Upper lobe of left lung (tissue), 6 donors: ENCODE results near the gene FKTN. TPM values are rescaled to one million over a fixed set of nuclear protein-coding genes. Genes with fewer than 3 reads are reported as not detected.

ENCODE experiments used
- ATAC-seq, 2 donors: fragments of 200-7000 bp; cut with Tn5 transposase; one replicate each; pipeline ENCODE4 v1.9.1; 2022; ENCODE audit warnings: mild to moderate bottlenecking in 2 of 2, moderate library complexity in 2 of 2; ENCODE audit not compliant: low FRiP score in 2 of 2
- DNase-seq, 2 donors: peaks; one replicate each; pipeline ENCODE4 v3.0.0-alpha.2; 2019 to 2020
- H3K27ac ChIP-seq, 4 donors: fragments of 200-600 bp; sonication (generic); one replicate each; pipeline ENCODE4 v1.5.1; 2016 to 2019
- H3K27me3 ChIP-seq, 4 donors: fragments of 200-600 bp; sonication (generic); one replicate each; pipeline ENCODE4 v1.5.1; 2017 to 2019
- H3K36me3 ChIP-seq, 4 donors: fragments of 200-600 bp; sonication (generic); one replicate each; pipeline ENCODE4 v1.5.1; 2016 to 2019
- H3K4me1 ChIP-seq, 4 donors: fragments of 200-600 bp; sonication (generic); one replicate each; pipeline ENCODE4 v1.5.1; 2018 to 2019
- H3K4me3 ChIP-seq, 4 donors: fragments of 200-600 bp; sonication (generic); one replicate each; pipeline ENCODE4 v1.5.1; 2017 to 2019; ENCODE audit warnings: mild to moderate bottlenecking in 2 of 4, moderate library complexity in 1 of 4
- H3K9me3 ChIP-seq, 4 donors: fragments of 200-600 bp; sonication (generic); one replicate each; pipeline ENCODE4 v1.5.1; 2018 to 2019
- CTCF ChIP-seq, 6 experiments: fragments of 450-650 bp in 4 of 6; fragments of 200-600 bp in 2 of 6; sonication (generic) in 2 of 6; IDR thresholded peaks; one replicate each; pipeline ENCODE4 v1.5.1; 2016 to 2019; ENCODE audit warnings: antibody characterized with exemption in 6 of 6
- EP300 ChIP-seq, 4 donors: sonication (generic); formaldehyde crosslinking; IDR thresholded peaks; one replicate each; pipeline ENCODE4 v1.5.1; 2017; ENCODE audit warnings: antibody characterized with exemption in 4 of 4, control low read depth in 2 of 4
- POLR2A ChIP-seq, 4 donors: fragments of 450-650 bp; IDR thresholded peaks; one replicate each; pipeline ENCODE4 v1.5.1; 2016 to 2017; ENCODE audit warnings: antibody characterized with exemption in 4 of 4, mild to moderate bottlenecking in 2 of 4
- POLR2AphosphoS5 ChIP-seq, 2 donors: sonication (generic); formaldehyde crosslinking; IDR thresholded peaks; one replicate each; pipeline ENCODE4 v1.5.1; 2017; ENCODE audit warnings: antibody characterized with exemption in 2 of 2
- WGBS, 2 donors: methylation state at CpG; one replicate each; pipeline ENCODE4 v1.1.5; 2017 to 2018; 5-methylcytosine and 5-hydroxymethylcytosine counted together
- total RNA-seq, 6 donors: library from RNA; depleted of rRNA in 4 of 6; stranded (reverse); fragments of >200 nt in 4 of 6; gene quantifications; one replicate each; pipeline versions ENCODE4 v1.1.0 to v1.2.1, GENCODE V29; 2016 to 2021
- donor health status: DM: no; HTN: no; CAD: no; lungs with moderate emphysema.
- donor health status: DM: no; HTN: yes; CAD: no; lungs with severe emphysema.

Gene FKTN
- total RNA-seq, 6 donors from 2014 or later: 3.8 to 11.5 (median 8.3) TPM

- ATAC-seq: no peak
- 70 to 86% methylated on average over 1 of the region's 1 CpG for whole genome bisulfite sequencing, 2 donors
These were observed 67.2 kb downstream of the FKTN start for GRCh38 chr9:105625088-105625487.

GRCh38 chr9:105632807-105633206 is 74.9 kb downstream of the FKTN start:
- no peak for TF ChIP-seq POLR2A (IDR thresholded peaks at IDR 0.05)
- no peak for TF ChIP-seq POLR2AphosphoS5 (IDR thresholded peaks at IDR 0.05)
- no peak for TF ChIP-seq EP300 (IDR thresholded peaks at IDR 0.05)
- TF ChIP-seq CTCF (IDR thresholded peaks at IDR 0.05): no peak
- no peak for ATAC-seq

More at GRCh38 chr9:105625088-105625487, 67.2 kb downstream of the FKTN start:
- TF ChIP-seq POLR2AphosphoS5 (IDR thresholded peaks at IDR 0.05) (no peak), EP300 (IDR thresholded peaks at IDR 0.05) (no peak), POLR2A (IDR thresholded peaks at IDR 0.05) (no peak), CTCF (IDR thresholded peaks at IDR 0.05) (no peak)
- no peaks in the 10 kb centered on the region for H3K4me1 ChIP-seq
- no peaks in the 10 kb centered on the region for H3K9me3 ChIP-seq
- H3K27ac ChIP-seq: no peak overlapping the region
- H3K27me3 ChIP-seq: no peaks in the 10 kb centered on the region
- DNase-seq: no peak
- H3K36me3 ChIP-seq: peaks cover 0 to 16% (median under 1%) of the 10 kb centered on the region in 4 donors
- H3K4me3 ChIP-seq: no peak overlapping the region

GRCh38 chr9:105633411-105633810 is 75.5 kb downstream of the FKTN start:
- no peak for ATAC-seq
- no peak for DNase-seq

More at GRCh38 chr9:105632807-105633206, 74.9 kb downstream of the FKTN start:
- no peak overlapping the region for H3K27ac ChIP-seq
- no peak for DNase-seq
- WGBS, 2 donors: 82 to 93% methylated on average over 1 of the region's 1 CpG
- no peaks in the 10 kb centered on the region for H3K4me1 ChIP-seq
- no peak overlapping the region for H3K4me3 ChIP-seq
- peaks cover 0 to 16% (median 0%) of the 10 kb centered on the region in 4 donors for H3K36me3 ChIP-seq
- H3K27me3 ChIP-seq: no peaks in the 10 kb centered on the region
- no peaks in the 10 kb centered on the region for H3K9me3 ChIP-seq

GRCh38 chr9:105636331-105636730 is 78.4 kb downstream of the FKTN start:
- no peak overlapping the region for H3K27ac ChIP-seq
- no peaks in the 10 kb centered on the region for H3K9me3 ChIP-seq
- H3K36me3 ChIP-seq: peaks cover 0 to 28% (median 4%) of the 10 kb centered on the region in 4 donors
- no peaks in the 10 kb centered on the region for H3K4me1 ChIP-seq
- no peak for TF ChIP-seq POLR2A (IDR thresholded peaks at IDR 0.05)
- no peak for TF ChIP-seq POLR2AphosphoS5 (IDR thresholded peaks at IDR 0.05)
- no peak for TF ChIP-seq EP300 (IDR thresholded peaks at IDR 0.05)
- TF ChIP-seq CTCF (IDR thresholded peaks at IDR 0.05): no peak
- DNase-seq (no peak), ATAC-seq (no peak)
- no peak overlapping the region for H3K4me3 ChIP-seq
- no peaks in the 10 kb centered on the region for H3K27me3 ChIP-seq
- WGBS, 2 donors: 82 to 100% methylated on average over 1 of the region's 1 CpG

More at GRCh38 chr9:105633411-105633810, 75.5 kb downstream of the FKTN start:
- no peak overlapping the region for H3K4me3 ChIP-seq
- no peak overlapping the region for H3K27ac ChIP-seq
- no peaks in the 10 kb centered on the region for H3K4me1 ChIP-seq
- 87 to 91% methylated on average over 3 of the region's 3 CpGs for WGBS, 2 donors
- H3K36me3 ChIP-seq: peaks cover 0 to 16% (median 0%) of the 10 kb centered on the region in 4 donors
- TF ChIP-seq POLR2AphosphoS5 (IDR thresholded peaks at IDR 0.05) (no peak), CTCF (IDR thresholded peaks at IDR 0.05) (no peak), EP300 (IDR thresholded peaks at IDR 0.05) (no peak), POLR2A (IDR thresholded peaks at IDR 0.05) (no peak)
- no peaks in the 10 kb centered on the region for H3K9me3 ChIP-seq
- no peaks in the 10 kb centered on the region for H3K27me3 ChIP-seq

GRCh38 chr9:105637787-105638395 is 80.0 kb downstream of the FKTN start:
- no peak for TF ChIP-seq POLR2A (IDR thresholded peaks at IDR 0.05)
- TF ChIP-seq CTCF (IDR thresholded peaks at IDR 0.05): peak in 1 of 6 experiments; percentile 16

More at GRCh38 chr9:105637787-105638395, 80.0 kb downstream of the FKTN start:
- no peak for ATAC-seq
- WGBS, 2 donors: 99% methylated on average over 4 of the region's 4 CpGs
- Histone ChIP-seq H3K9me3 (no peaks in the 10 kb centered on the region), H3K27me3 (no peaks in the 10 kb centered on the region), H3K27ac (no peak overlapping the region), H3K4me3 (no peak overlapping the region), H3K4me1 (no peaks in the 10 kb centered on the region), H3K36me3 (peaks cover 0 to 28% (median 4%) of the 10 kb centered on the region in 4 donors)
- DNase-seq: no peak
